CD14-positive monocyte (primary cell): Measurements from ENCODE around the gene ZNF562. TPM values are rescaled to one million over a fixed set of nuclear protein-coding genes. Genes with fewer than 3 reads are reported as not detected.

ENCODE experiments used
- DNase-seq, 3 donors: peaks; one replicate each; pipeline ENCODE4 v3.0.0-alpha.2; 2011 to 2022
- H2AFZ ChIP-seq: 2 replicates; pipeline ENCODE4 v1.6.0; 2012; ENCODE audit warnings: mild to moderate bottlenecking, low read depth, low read length, inconsistent platforms; ENCODE audit not compliant: insufficient read depth, poor library complexity, severe bottlenecking
- H3K27ac ChIP-seq, 2 donors: 1 replicate in 1 of 2; 2 replicates in 1 of 2; pipeline ENCODE4 v1.5.1; 2012 to 2013; ENCODE audit warnings: low read length in 2 of 2, control low read depth in 1 of 2, inconsistent platforms in 1 of 2, low read depth in 1 of 2, mild to moderate bottlenecking in 1 of 2
- H3K27me3 ChIP-seq, 2 donors: one replicate each; pipeline versions ENCODE4 v1.6.0 to v1.6.1; 2011 to 2013; ENCODE audit warnings: low read length in 2 of 2; ENCODE audit not compliant: control insufficient read depth in 2 of 2, insufficient read depth in 2 of 2
- H3K36me3 ChIP-seq, 2 donors: replicated peaks in 1 of 2; 1 replicate in 1 of 2; 2 replicates in 1 of 2; pipeline versions ENCODE4 v1.5.1 to v1.6.1; 2012 to 2013; ENCODE audit warnings: low read length in 2 of 2, control low read depth in 1 of 2, inconsistent platforms in 1 of 2, mild to moderate bottlenecking in 1 of 2; ENCODE audit not compliant: insufficient read depth in 2 of 2, control insufficient read depth in 1 of 2
- H3K4me1 ChIP-seq, 2 donors: 1 replicate in 1 of 2; 2 replicates in 1 of 2; pipeline versions ENCODE4 v1.5.1 to v1.6.1; 2012 to 2013; ENCODE audit warnings: low read length in 2 of 2, control low read depth in 1 of 2, inconsistent platforms in 1 of 2, mild to moderate bottlenecking in 1 of 2, moderate library complexity in 1 of 2; ENCODE audit not compliant: insufficient read depth in 2 of 2, control insufficient read depth in 1 of 2
- H3K4me2 ChIP-seq: replicated peaks from 2 replicates; pipeline ENCODE3; 2012; ENCODE audit warnings: low read length, moderate library complexity, mild to moderate bottlenecking; ENCODE audit not compliant: poor library complexity, severe bottlenecking; ENCODE audit errors: extremely low read depth
- H3K4me3 ChIP-seq, 3 experiments: fragments of 200-600 bp in 1 of 3; sonication (generic) in 1 of 3; replicated peaks in 1 of 3; 1 replicate in 2 of 3; 2 replicates in 1 of 3; pipeline ENCODE4 v1.5.1; 2011 to 2013; ENCODE audit warnings: low read length in 3 of 3, mild to moderate bottlenecking in 3 of 3, control low read depth in 2 of 3, low read depth in 2 of 3, inconsistent platforms in 1 of 3, moderate library complexity in 1 of 3
- H3K79me2 ChIP-seq: 2 replicates; pipeline ENCODE4 v1.6.0; 2012; ENCODE audit warnings: mild to moderate bottlenecking, control low read depth, inconsistent platforms, low read length, moderate library complexity; ENCODE audit not compliant: insufficient read depth
- H3K9ac ChIP-seq: 2 replicates; pipeline ENCODE4 v1.6.0; 2017; ENCODE audit warnings: low read length, mild to moderate bottlenecking; ENCODE audit not compliant: insufficient read depth, poor library complexity, severe bottlenecking
- H3K9me3 ChIP-seq, 2 donors: replicated peaks in 1 of 2; 1 replicate in 1 of 2; 2 replicates in 1 of 2; pipeline versions ENCODE4 v1.5.1 to v1.6.1; 2012 to 2013; ENCODE audit warnings: low read length in 2 of 2, control low read depth in 1 of 2; ENCODE audit not compliant: control insufficient read depth in 1 of 2, insufficient read depth in 1 of 2
- H4K20me1 ChIP-seq: 2 replicates; pipeline ENCODE4 v1.6.0; 2012; ENCODE audit warnings: mild to moderate bottlenecking, low read length, control low read depth, moderate library complexity; ENCODE audit not compliant: insufficient read depth
- H3K27ac Mint-ChIP-seq, 7 donors: one replicate each; pipeline ENCODE4 v1.8.0; 2020; ENCODE audit warnings: mild to moderate bottlenecking in 7 of 7, mixed read lengths in 7 of 7, moderate library complexity in 6 of 7, inconsistent platforms in 2 of 7
- H3K27me3 Mint-ChIP-seq, 3 donors: one replicate each; pipeline ENCODE4 v1.8.0; 2021 to 2022; ENCODE audit warnings: low read depth in 3 of 3, mild to moderate bottlenecking in 3 of 3, mixed read lengths in 3 of 3, moderate library complexity in 3 of 3, inconsistent platforms in 1 of 3
- H3K36me3 Mint-ChIP-seq, 2 donors: one replicate each; pipeline ENCODE4 v1.8.0; 2020; ENCODE audit warnings: mixed read lengths in 2 of 2, inconsistent platforms in 1 of 2, mild to moderate bottlenecking in 1 of 2
- H3K4me1 Mint-ChIP-seq: one replicate; pipeline ENCODE4 v1.8.0; 2020; ENCODE audit warnings: mild to moderate bottlenecking, mixed read lengths
- H3K4me3 Mint-ChIP-seq, 2 donors: one replicate each; pipeline ENCODE4 v1.8.0; 2020; ENCODE audit warnings: mild to moderate bottlenecking in 2 of 2, mixed read lengths in 2 of 2, moderate library complexity in 1 of 2
- H3K9me3 Mint-ChIP-seq, 7 donors: one replicate each; pipeline ENCODE4 v1.8.0; 2020 to 2022; ENCODE audit warnings: mixed read lengths in 7 of 7, mild to moderate bottlenecking in 6 of 7, moderate library complexity in 6 of 7, inconsistent platforms in 2 of 7
- WGBS: methylation state at CpG from one replicate; pipeline ENCODE4 v1.1.5; 2013; ENCODE audit warnings: missing lambda C conversion rate; ENCODE audit not compliant: insufficient coverage; 5-methylcytosine and 5-hydroxymethylcytosine counted together
- intact Hi-C, 2 donors: fragments of 100-400 bp; cut with micrococcal nuclease; formaldehyde crosslinking; loops; one replicate each; pipeline versions ENCODE4 v1.15.0 to v1.15.1; 2023
- polyA minus RNA-seq: library from RNA; depleted of rRNA, polyadenylated mRNA; stranded (reverse); fragments of >200 nt; gene quantifications from 2 replicates; pipeline ENCODE4 v1.2.3, GENCODE V29; 2012
- polyA plus RNA-seq, 3 donors: library from polyadenylated mRNA; depleted of rRNA in 1 of 3; unstranded in 2 of 3; stranded (reverse) in 1 of 3; fragments of 300-500 nt in 2 of 3; fragments of >200 nt in 1 of 3; fragmentation: Illumina TruSeq in 2 of 3; gene quantifications; 1 replicate in 2 of 3; 2 replicates in 1 of 3; pipeline ENCODE4 v1.2.3, GENCODE V29; 2012 to 2021
- total RNA-seq, 12 experiments: library from RNA in 1 of 12; stranded (reverse) in 1 of 12; fragments of 120-200 nt in 1 of 12; gene quantifications; one replicate each; pipeline ENCODE4 v1.2.4 and lab custom pipeline; 2013 to 2026; ENCODE audit warnings: mixed read lengths in 6 of 12, inconsistent platforms in 1 of 12
- TF ChIP-seq, protein P1 (sequence below): fragments of 200-600 bp; IDR thresholded peaks from one replicate; pipeline ENCODE4 v1.8.0; 2022; ENCODE audit warnings: antibody characterized with exemption, mild to moderate bottlenecking

The ZNF562 gene
- total RNA-seq (2013) = 29.4 TPM
- polyA plus RNA-seq (1 to 10 TPM; 3.3 to 7.9 (median 5.1) TPM), polyA minus RNA-seq (10.5 and 14.9 TPM in 2 replicates), total RNA-seq (lab: John Stamatoyannopoulos, UW) (23.6 to 51.6 (median 43.8) reads per million in 11 experiments)

GRCh38 chr19:9674663-9675357, at the start of gene ZNF562:
Gene ZNF562 (minus strand): TSS chr19:9675100. CDS start chr19:9660744, 14,356 bp downstream.
- peak; percentile 81 to 88 (median 83) for DNase-seq
- H2AFZ ChIP-seq = peak within 1 kb of the TSS; percentile 93
- H3K27me3 ChIP-seq = no peaks in the 10 kb centered on the region
- peaks cover 0 to 31% of the 10 kb centered on the region in 2 donors for H3K36me3 ChIP-seq
- peak within 1 kb of the TSS; percentile 91 for H3K9ac ChIP-seq
- peaks cover 0 to 13% of the 10 kb centered on the region in 2 donors for H3K4me1 ChIP-seq
- Mint-ChIP-seq H3K9me3 (peaks cover 26 to 59% (median 47%) of the 10 kb centered on the region in 7 donors), H3K27me3 (peaks cover 0 to 5% (median 3%) of the 10 kb centered on the region in 3 donors), H3K4me1 (peaks cover 7% of the 10 kb centered on the region), H3K36me3 (peaks cover 19 to 37% of the 10 kb centered on the region in 2 donors), H3K27ac (peak within 1 kb of the TSS; percentile 98 to 100 (median 99)), H3K4me3 (peak within 1 kb of the TSS; percentile 93 to 99)
- intact Hi-C loops = loop anchor here (2.0 to 10.0 kb wide), 5 partner anchors 54 to 350 kb away; partner anchors contain the start of genes ZNF559 (in 1 of the 2), ZNF561 (in 1 of the 2) and ZNF846 (in 1 of the 2)
- peak within 1 kb of the TSS; percentile 83 to 97 (median 88) for H3K4me3 ChIP-seq
- H3K4me2 ChIP-seq = peak within 1 kb of the TSS; percentile 85
- WGBS = 3% methylated on average over 41 of the region's 42 CpGs
- no peaks in the 10 kb centered on the region for H4K20me1 ChIP-seq
- TF ChIP-seq, protein P1, sequence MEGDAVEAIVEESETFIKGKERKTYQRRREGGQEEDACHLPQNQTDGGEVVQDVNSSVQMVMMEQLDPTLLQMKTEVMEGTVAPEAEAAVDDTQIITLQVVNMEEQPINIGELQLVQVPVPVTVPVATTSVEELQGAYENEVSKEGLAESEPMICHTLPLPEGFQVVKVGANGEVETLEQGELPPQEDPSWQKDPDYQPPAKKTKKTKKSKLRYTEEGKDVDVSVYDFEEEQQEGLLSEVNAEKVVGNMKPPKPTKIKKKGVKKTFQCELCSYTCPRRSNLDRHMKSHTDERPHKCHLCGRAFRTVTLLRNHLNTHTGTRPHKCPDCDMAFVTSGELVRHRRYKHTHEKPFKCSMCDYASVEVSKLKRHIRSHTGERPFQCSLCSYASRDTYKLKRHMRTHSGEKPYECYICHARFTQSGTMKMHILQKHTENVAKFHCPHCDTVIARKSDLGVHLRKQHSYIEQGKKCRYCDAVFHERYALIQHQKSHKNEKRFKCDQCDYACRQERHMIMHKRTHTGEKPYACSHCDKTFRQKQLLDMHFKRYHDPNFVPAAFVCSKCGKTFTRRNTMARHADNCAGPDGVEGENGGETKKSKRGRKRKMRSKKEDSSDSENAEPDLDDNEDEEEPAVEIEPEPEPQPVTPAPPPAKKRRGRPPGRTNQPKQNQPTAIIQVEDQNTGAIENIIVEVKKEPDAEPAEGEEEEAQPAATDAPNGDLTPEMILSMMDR = no peak
- peaks cover 39 to 41% of the 10 kb centered on the region in 2 donors for H3K9me3 ChIP-seq
- H3K79me2 ChIP-seq = peaks cover 51% of the 10 kb centered on the region
- peak within 1 kb of the TSS; percentile 86 to 98 for H3K27ac ChIP-seq

DNA sequence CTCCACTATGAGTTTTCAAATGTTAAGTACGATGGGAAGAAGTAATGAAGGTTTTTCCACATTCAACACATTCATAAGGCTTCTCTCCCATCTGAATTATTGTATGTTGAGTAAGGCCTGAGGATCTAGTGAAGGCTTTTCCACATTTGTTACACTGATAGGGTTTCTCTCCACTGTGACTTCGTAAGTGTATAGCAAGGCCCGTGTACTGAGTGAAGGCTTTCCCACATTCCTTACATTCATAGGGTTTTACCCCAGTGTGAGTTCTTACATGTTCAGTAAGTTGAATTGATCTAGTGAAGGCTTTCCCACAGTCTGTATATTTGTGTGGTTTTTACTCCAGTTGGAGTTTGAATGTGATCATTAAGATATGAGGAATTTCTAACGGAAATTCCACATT, 49.3 kb upstream of the ZNF562 start:
- peaks cover 0 to 26% (median 8%) of the 10 kb centered on the region in 7 donors for H3K9me3 Mint-ChIP-seq
- Histone ChIP-seq H3K27ac (no peak overlapping the region), H3K9me3 (peaks cover 5 to 11% of the 10 kb centered on the region in 2 donors), H3K9ac (no peak overlapping the region), H3K36me3 (no peaks in the 10 kb centered on the region), H3K27me3 (no peaks in the 10 kb centered on the region), H3K4me1 (peaks cover 4 to 17% of the 10 kb centered on the region in 2 donors), H3K4me3 (no peak overlapping the region), H2AFZ (no peak overlapping the region), H3K79me2 (no peaks in the 10 kb centered on the region), H4K20me1 (no peaks in the 10 kb centered on the region), H3K4me2 (no peak overlapping the region)
- no peak overlapping the region for H3K4me3 Mint-ChIP-seq
- intact Hi-C loops = no loop called here
- no peak for DNase-seq
- peaks cover 16% of the 10 kb centered on the region for H3K4me1 Mint-ChIP-seq
- TF ChIP-seq, protein P1 = no peak
- H3K27me3 Mint-ChIP-seq = peaks cover 0 to 2% (median 0%) of the 10 kb centered on the region in 3 donors
- no peaks in the 10 kb centered on the region for H3K36me3 Mint-ChIP-seq
- WGBS = no CpG with 5 or more reads among the region's 4 CpGs
- H3K27ac Mint-ChIP-seq = no peak overlapping the region
